HG03378 (cell line): ENCODE data around the gene KMT2E.

Source experiments
- ATAC-seq: cut with Tn5 transposase; IDR thresholded peaks from one replicate; pipeline ENCODE4 v1.9.1; 2021; ENCODE audit warnings: mild to moderate bottlenecking, moderate library complexity; ENCODE audit not compliant: unreplicated experiment

Gene KMT2E

GRCh38 chr7:105068886-105069285 lies 54.9 kb downstream of the KMT2E start:
- no peak for ATAC-seq

GRCh38 chr7:105073143-105073542 lies 59.1 kb downstream of the KMT2E start:
- no peak for ATAC-seq

- ATAC-seq = no peak
These were observed 65.3 kb downstream of the KMT2E start for GRCh38 chr7:105079348-105079747.

- ATAC-seq = no peak
These were observed 70.6 kb downstream of the KMT2E start for GRCh38 chr7:105084581-105084980.

GRCh38 chr7:105086850-105087249 lies 72.8 kb downstream of the KMT2E start:
- ATAC-seq = no peak

- no peak for ATAC-seq
These were observed 74.0 kb downstream of the KMT2E start for GRCh38 chr7:105087981-105088380.

- no peak for ATAC-seq
These were observed 74.5 kb downstream of the KMT2E start for GRCh38 chr7:105088456-105088855.

- no peak for ATAC-seq
These were observed 81.0 kb downstream of the KMT2E start for GRCh38 chr7:105094966-105095365.

GRCh38 chr7:105096306-105096705 lies 82.3 kb downstream of the KMT2E start:
- no peak for ATAC-seq

GRCh38 chr7:105097619-105098018 lies 83.6 kb downstream of the KMT2E start:
- ATAC-seq = no peak

GRCh38 chr7:105098863-105099515 lies 85.0 kb downstream of the KMT2E start:
- peak; percentile 74 for ATAC-seq

GRCh38 chr7:105101864-105102263 lies 87.9 kb downstream of the KMT2E start:
- ATAC-seq = peak; percentile 47

GRCh38 chr7:105102557-105103352 lies 88.8 kb downstream of the KMT2E start:
- ATAC-seq = no peak

- no peak for ATAC-seq
These were observed 91.6 kb downstream of the KMT2E start for GRCh38 chr7:105105579-105105978.

- no peak for ATAC-seq
These were observed 92.5 kb downstream of the KMT2E start for GRCh38 chr7:105106473-105106872.

- ATAC-seq = no peak
These were observed 93.5 kb downstream of the KMT2E start for GRCh38 chr7:105107458-105107857.

GRCh38 chr7:105112440-105113418 lies 98.7 kb downstream of the KMT2E start:
- no peak for ATAC-seq

GRCh38 chr7:105118612-105119600 lies 104.9 kb downstream of the KMT2E start:
- ATAC-seq = no peak

GRCh38 chr7:105122619-105123018 lies 108.6 kb downstream of the KMT2E start:
- ATAC-seq = no peak

- no peak for ATAC-seq
These were observed 111.7 kb downstream of the KMT2E start for GRCh38 chr7:105125745-105126144.
